Esophagus squamous epithelium (tissue), 4 donors: ENCODE measurements around the gene RAB22A.
"Not testable (repeated sequence)": the region's sequence is repeated elsewhere in the genome, so short reads cannot be mapped to it uniquely, and the experiment has no call there.

Experiments used
- CTCF ChIP-seq, 6 experiments: fragments of 450-650 bp in 4 of 6; fragments of 200-600 bp in 2 of 6; sonication (generic) in 2 of 6; IDR thresholded peaks; one replicate each; pipeline ENCODE4 v1.5.1; 2016 to 2019; ENCODE audit warnings: antibody characterized with exemption in 6 of 6, mild to moderate bottlenecking in 4 of 6, moderate library complexity in 4 of 6
- POLR2A ChIP-seq, 4 donors: fragments of 450-650 bp; IDR thresholded peaks; one replicate each; pipeline ENCODE4 v1.6.1; 2017; ENCODE audit warnings: antibody characterized with exemption in 4 of 4, mild to moderate bottlenecking in 4 of 4, moderate library complexity in 3 of 4

GRCh38 chr20:58414216-58414615 lies 104.7 kb downstream of the RAB22A start:
- TF ChIP-seq CTCF, POLR2A (IDR thresholded peaks at IDR 0.05): not testable (repeated sequence)
